ENCODE results near the gene F2RL1.

The F2RL1 gene

DNA sequence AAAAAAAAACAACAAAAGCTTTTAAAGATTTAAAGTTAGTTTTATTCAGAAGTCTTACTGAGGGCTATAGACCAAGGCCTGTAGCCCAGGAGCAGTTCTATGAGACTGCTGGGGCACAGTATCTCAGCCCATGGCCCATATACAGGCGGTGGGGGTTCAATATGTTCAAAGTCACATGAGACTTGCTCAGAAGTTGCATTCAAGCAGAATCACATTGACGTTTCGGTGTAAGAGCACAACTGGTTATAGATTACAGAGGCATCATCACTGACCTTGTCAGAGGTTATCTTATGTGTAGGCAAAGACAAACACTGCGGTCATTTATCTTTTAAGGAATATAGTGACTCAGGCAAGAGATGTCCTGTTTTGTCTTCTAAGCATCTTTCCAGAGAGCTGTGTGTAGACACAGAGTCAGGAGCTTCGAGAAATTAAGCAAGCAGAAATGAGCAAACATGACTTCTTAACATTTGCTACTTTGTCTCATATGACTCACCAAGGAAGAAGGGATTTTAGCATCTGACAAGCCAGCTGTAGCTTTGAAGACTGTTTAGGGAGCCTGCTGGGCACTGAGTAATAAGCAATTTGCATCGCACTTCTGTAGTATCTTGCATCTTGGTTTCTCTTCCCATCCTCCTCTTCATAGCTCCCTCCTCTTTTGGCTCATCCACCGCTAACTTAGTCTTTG lies 12.9 kb upstream of the F2RL1 start (continued):
- TF ChIP-seq MZF1 (tag by site-specific recombination; IDR thresholded peaks at IDR 0.05; ENCODE audit: borderline replicate concordance) (no peak), MEIS1 (CRISPR knock-in tag; IDR thresholded peaks at IDR 0.05; ENCODE audit: borderline replicate concordance) (no peak), ZNF341 (tag by site-specific recombination; IDR thresholded peaks at IDR 0.05; ENCODE audit: low read depth) (no peak), ZNF155 (tag by site-specific recombination; IDR thresholded peaks at IDR 0.05) (no peak), ZSCAN23 (tag by site-specific recombination; IDR thresholded peaks at IDR 0.05) (no peak), TRIM28 (IDR thresholded peaks at IDR 0.05; ENCODE audit: borderline replicate concordance, low read length) (peak; percentile 34; the same call in 1 of the 2 replicates), BCL6B (tag by site-specific recombination; IDR thresholded peaks at IDR 0.05) (peak; percentile 44; the same call in 1 of the 2 replicates), ZNF366 (tag by site-specific recombination; conservative IDR thresholded peaks at IDR 0.05) (peak; percentile 73), ZNF843 (tag by site-specific recombination; IDR thresholded peaks at IDR 0.05) (peak; percentile 62), ZNF148 (tag by site-specific recombination; IDR thresholded peaks at IDR 0.05; ENCODE audit: borderline replicate concordance) (no peak), ZNF660 (tag by site-specific recombination; IDR thresholded peaks at IDR 0.05) (0 out of 2 replicates have a peak, but pooled peaks have one; percentile 38), ZEB2 (tag by site-specific recombination; IDR thresholded peaks at IDR 0.05) (peak; percentile 75), ZFHX2 (tag by site-specific recombination; conservative IDR thresholded peaks at IDR 0.05) (peak; percentile 34; the same call in 1 of the 2 replicates), ZNF629 (tag by site-specific recombination; IDR thresholded peaks at IDR 0.05) (peak; percentile 73), PRDM1 (tag by site-specific recombination; IDR thresholded peaks at IDR 0.05) (no peak), WT1 (tag by site-specific recombination; IDR thresholded peaks at IDR 0.05) (no peak), SP3 (tag by site-specific recombination; IDR thresholded peaks at IDR 0.05) (peak; percentile 16; the same call in 1 of the 2 replicates), YY2 (tag by site-specific recombination; IDR thresholded peaks at IDR 0.05) (no peak), ZNF621 (tag by site-specific recombination; IDR thresholded peaks at IDR 0.05) (no peak), SP7 (tag by site-specific recombination; IDR thresholded peaks at IDR 0.05) (peak; percentile 54), KLF17 (tag by site-specific recombination; IDR thresholded peaks at IDR 0.05) (no peak), ZNF596 (tag by site-specific recombination; IDR thresholded peaks at IDR 0.05) (no peak), ZNF48 (tag by site-specific recombination; IDR thresholded peaks at IDR 0.05) (no peak)
- TF ChIP-seq, protein P1, sequence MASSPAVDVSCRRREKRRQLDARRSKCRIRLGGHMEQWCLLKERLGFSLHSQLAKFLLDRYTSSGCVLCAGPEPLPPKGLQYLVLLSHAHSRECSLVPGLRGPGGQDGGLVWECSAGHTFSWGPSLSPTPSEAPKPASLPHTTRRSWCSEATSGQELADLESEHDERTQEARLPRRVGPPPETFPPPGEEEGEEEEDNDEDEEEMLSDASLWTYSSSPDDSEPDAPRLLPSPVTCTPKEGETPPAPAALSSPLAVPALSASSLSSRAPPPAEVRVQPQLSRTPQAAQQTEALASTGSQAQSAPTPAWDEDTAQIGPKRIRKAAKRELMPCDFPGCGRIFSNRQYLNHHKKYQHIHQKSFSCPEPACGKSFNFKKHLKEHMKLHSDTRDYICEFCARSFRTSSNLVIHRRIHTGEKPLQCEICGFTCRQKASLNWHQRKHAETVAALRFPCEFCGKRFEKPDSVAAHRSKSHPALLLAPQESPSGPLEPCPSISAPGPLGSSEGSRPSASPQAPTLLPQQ (tag by site-specific recombination; IDR thresholded peaks at IDR 0.05), result peak; percentile 44; the same call in 1 of the 2 replicates
- TF ChIP-seq, protein P2, sequence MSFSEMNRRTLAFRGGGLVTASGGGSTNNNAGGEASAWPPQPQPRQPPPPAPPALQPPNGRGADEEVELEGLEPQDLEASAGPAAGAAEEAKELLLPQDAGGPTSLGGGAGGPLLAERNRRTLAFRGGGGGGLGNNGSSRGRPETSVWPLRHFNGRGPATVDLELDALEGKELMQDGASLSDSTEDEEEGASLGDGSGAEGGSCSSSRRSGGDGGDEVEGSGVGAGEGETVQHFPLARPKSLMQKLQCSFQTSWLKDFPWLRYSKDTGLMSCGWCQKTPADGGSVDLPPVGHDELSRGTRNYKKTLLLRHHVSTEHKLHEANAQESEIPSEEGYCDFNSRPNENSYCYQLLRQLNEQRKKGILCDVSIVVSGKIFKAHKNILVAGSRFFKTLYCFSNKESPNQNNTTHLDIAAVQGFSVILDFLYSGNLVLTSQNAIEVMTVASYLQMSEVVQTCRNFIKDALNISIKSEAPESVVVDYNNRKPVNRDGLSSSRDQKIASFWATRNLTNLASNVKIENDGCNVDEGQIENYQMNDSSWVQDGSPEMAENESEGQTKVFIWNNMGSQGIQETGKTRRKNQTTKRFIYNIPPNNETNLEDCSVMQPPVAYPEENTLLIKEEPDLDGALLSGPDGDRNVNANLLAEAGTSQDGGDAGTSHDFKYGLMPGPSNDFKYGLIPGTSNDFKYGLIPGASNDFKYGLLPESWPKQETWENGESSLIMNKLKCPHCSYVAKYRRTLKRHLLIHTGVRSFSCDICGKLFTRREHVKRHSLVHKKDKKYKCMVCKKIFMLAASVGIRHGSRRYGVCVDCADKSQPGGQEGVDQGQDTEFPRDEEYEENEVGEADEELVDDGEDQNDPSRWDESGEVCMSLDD (tag by site-specific recombination; IDR thresholded peaks at IDR 0.05), result no peak
- TF ChIP-seq, protein P3, sequence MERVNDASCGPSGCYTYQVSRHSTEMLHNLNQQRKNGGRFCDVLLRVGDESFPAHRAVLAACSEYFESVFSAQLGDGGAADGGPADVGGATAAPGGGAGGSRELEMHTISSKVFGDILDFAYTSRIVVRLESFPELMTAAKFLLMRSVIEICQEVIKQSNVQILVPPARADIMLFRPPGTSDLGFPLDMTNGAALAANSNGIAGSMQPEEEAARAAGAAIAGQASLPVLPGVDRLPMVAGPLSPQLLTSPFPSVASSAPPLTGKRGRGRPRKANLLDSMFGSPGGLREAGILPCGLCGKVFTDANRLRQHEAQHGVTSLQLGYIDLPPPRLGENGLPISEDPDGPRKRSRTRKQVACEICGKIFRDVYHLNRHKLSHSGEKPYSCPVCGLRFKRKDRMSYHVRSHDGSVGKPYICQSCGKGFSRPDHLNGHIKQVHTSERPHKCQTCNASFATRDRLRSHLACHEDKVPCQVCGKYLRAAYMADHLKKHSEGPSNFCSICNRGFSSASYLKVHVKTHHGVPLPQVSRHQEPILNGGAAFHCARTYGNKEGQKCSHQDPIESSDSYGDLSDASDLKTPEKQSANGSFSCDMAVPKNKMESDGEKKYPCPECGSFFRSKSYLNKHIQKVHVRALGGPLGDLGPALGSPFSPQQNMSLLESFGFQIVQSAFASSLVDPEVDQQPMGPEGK (tag by site-specific recombination; IDR thresholded peaks at IDR 0.05), result no peak
